ENCODE results near the gene RARG. TPM values are rescaled to one million over a fixed set of nuclear protein-coding genes. Genes with fewer than 3 reads are reported as not detected.

The RARG gene
- total and polyA plus RNA-seq, 2 of the 4 experiments (the other 2 are of a cell fraction) = 7.9 to 30.9 TPM

DNA sequence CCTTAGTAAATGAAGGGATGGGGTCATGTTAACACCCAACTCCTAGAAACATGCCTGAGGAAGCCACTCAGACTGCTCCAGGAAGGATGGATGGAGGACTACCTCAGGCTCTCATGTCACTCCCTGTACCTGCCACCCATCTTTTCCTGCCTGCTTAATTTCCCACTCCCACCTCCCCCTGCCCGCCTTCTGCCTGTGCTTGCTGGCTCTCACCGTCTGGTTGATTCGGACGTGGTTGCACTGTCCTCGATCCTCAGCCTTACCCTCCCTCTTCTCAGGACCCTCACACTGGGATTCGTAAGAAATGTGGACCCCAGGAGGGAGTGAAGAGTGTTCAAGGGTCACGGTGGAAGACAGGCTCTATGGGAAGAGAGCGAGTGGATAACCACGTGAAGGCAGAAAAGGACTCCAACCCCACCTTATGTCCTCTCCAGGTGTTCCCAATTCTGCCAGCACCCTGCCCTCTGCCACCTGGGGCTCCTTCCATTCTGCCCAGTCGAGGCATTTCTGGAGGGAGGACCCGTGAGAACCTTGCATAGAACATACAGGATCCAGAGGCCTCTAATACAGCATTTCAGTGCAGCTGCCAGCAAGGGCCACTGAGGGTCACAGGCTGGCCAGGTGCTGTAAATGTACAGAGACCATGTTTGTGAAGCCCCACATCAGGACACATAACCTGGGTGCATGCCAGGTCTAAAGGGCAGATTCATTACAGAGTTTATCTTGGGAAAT lies 37.9 kb downstream of the RARG start:
- no peak overlapping the region for H3K9ac ChIP-seq (ENCODE audit: low read depth, low read length)
- H4K20me1 ChIP-seq (ENCODE audit: insufficient read depth, low read length) = no peaks in the 10 kb centered on the region
- no peak overlapping the region for H3K56ac ChIP-seq (ENCODE audit: extremely low read depth, insufficient read depth, low read length)
- no peak overlapping the region for H2BK20ac ChIP-seq (ENCODE audit: low read depth, low read length)
- peaks cover 2% of the 10 kb centered on the region; the same call in 1 of the 2 replicates for H3K27me3 ChIP-seq (ENCODE audit: control insufficient read depth, insufficient read depth, low read length)
- no peak overlapping the region for H4K8ac ChIP-seq (ENCODE audit: low read depth in 2 of 2, low read length in 2 of 2)
- intact Hi-C loops (cut with micrococcal nuclease) (no loop called here), dilution Hi-C loops (cut with HindIII; ENCODE audit: low sequenced_read_pairs, unreplicated experiment) (no loop called here), in situ Hi-C loops (cut with MboI; ENCODE audit: low sequenced_read_pairs) (no loop called here)
- peaks cover 0 to 2% of the 10 kb centered on the region in 2 experiments; a peak in 1 of 4 replicates for H3K79me1 ChIP-seq (ENCODE audit: low read depth in 1 of 2, low read length in 2 of 2)
- no peak overlapping the region for H4K91ac ChIP-seq (ENCODE audit: insufficient read depth, low read depth, low read length)
- H3K23ac ChIP-seq (ENCODE audit: low read depth, low read length) = no peak overlapping the region; the same call in 1 of the 2 replicates
- no peaks in the 10 kb centered on the region for H3K9me3 ChIP-seq (ENCODE audit: control insufficient read depth, insufficient read depth, low read length)
- DNase-seq = no peak
- no peak overlapping the region for H3K4ac ChIP-seq (ENCODE audit: low read depth, low read length)
- no peak overlapping the region for H3K27ac ChIP-seq (ENCODE audit: insufficient read depth, low read length)
- no peak overlapping the region for H3K14ac ChIP-seq (replicated peaks; ENCODE audit: low read depth, low read length)
- no peak overlapping the region for H2BK5ac ChIP-seq (ENCODE audit: low read depth, low read length, poor library complexity, severe bottlenecking)
- ChIA-PET POLR2A (ENCODE audit: unreplicated experiment) (no interaction called here), CTCF (interaction anchor here (0.8 kb wide), 1 partner anchor 34 kb away, joined by 3 read pairs; no protein-coding TSS in a partner anchor)
- no CpG with 5 or more reads among the region's 11 CpGs for WGBS, 2 experiments (ENCODE audit: extremely low coverage in 2 of 2, insufficient read length in 1 of 2)
- H2BK15ac ChIP-seq (ENCODE audit: low read depth, low read length) = no peak overlapping the region
- no peak overlapping the region for H2AK5ac ChIP-seq (ENCODE audit: low read depth, low read length)
- no peak overlapping the region for H2BK120ac ChIP-seq (ENCODE audit: low read depth, low read length)
- BruUV-seq (replicated peaks) = no TSS peak
- H3K4me2 ChIP-seq (ENCODE audit: low read depth, low read length) = no peak overlapping the region
- no peak for ATAC-seq (ENCODE audit: low read depth)
- H3K4me3 ChIP-seq (ENCODE audit: insufficient read depth, low read depth, low read length) = no peak overlapping the region
- H3K18ac ChIP-seq (ENCODE audit: low read depth, low read length) = no peak overlapping the region
- TF ChIP-seq BHLHE40 (IDR thresholded peaks at IDR 0.05; ENCODE audit: low read depth, low read length) (no peak), MAFK (IDR thresholded peaks at IDR 0.05; ENCODE audit: low read depth, low read length) (no peak), NFE2L2 (IDR thresholded peaks at IDR 0.05; ENCODE audit: low read depth, low read length) (no peak), RFX5 (IDR thresholded peaks at IDR 0.05; ENCODE audit: low read depth, low read length) (no peak)
- TF ChIP-seq, protein P1, sequence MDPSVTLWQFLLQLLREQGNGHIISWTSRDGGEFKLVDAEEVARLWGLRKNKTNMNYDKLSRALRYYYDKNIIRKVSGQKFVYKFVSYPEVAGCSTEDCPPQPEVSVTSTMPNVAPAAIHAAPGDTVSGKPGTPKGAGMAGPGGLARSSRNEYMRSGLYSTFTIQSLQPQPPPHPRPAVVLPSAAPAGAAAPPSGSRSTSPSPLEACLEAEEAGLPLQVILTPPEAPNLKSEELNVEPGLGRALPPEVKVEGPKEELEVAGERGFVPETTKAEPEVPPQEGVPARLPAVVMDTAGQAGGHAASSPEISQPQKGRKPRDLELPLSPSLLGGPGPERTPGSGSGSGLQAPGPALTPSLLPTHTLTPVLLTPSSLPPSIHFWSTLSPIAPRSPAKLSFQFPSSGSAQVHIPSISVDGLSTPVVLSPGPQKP (IDR thresholded peaks at IDR 0.05; ENCODE audit: borderline replicate concordance, low read depth, low read length) = no peak
- H4K5ac ChIP-seq (ENCODE audit: low read depth, low read length) = no peak overlapping the region
- no peak overlapping the region for H2AFZ ChIP-seq (replicated peaks; ENCODE audit: low read length, poor library complexity)
- H3K36me3 ChIP-seq (ENCODE audit: control insufficient read depth, insufficient read depth, low read length) = peaks cover 8% of the 10 kb centered on the region; the same call in 1 of the 2 replicates
- peaks cover 9% of the 10 kb centered on the region for H3K9me1 ChIP-seq (ENCODE audit: insufficient read depth, low read length)
- H3K4me1 ChIP-seq (ENCODE audit: control insufficient read depth, insufficient read depth, low read length) = no peaks in the 10 kb centered on the region; the same call in 1 of the 2 replicates
- H2AK9ac ChIP-seq (replicated peaks; ENCODE audit: low read depth, low read length, poor library complexity) = no peak overlapping the region
